NCI-H526 treated with DMSO at 0.1 percent for 48 hours (cell line): ENCODE measurements around the gene PRRX2.
"Not testable (repeated sequence)": the region's sequence is repeated elsewhere in the genome, so short reads cannot be mapped to it uniquely, and the experiment has no call there.

Experiments used
- DNase-seq: peaks from one replicate; lab custom pipeline; 2025; lab: John Stamatoyannopoulos, UW

The PRRX2 gene

DNA sequence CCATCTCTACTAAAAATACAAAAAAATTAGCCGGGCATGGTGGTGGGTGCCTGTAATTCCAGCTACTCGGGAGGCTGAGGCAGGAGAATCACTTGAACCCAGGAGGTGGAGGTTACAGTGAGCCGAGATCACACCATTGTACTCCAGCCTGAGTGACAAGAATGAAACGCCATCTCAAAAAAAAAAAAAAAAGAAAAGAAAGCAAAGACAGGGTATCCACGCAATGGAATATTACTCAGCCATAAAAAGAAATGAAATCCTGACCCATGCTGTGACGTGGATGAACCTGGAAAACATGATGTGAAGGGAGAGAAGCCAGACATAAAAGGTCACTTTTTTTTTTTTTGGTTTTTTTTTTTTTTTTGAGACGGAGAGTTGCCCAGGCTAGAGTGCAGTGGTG lies 95.3 kb downstream of the PRRX2 start:
- DNase-seq, result not testable (repeated sequence)

DNA sequence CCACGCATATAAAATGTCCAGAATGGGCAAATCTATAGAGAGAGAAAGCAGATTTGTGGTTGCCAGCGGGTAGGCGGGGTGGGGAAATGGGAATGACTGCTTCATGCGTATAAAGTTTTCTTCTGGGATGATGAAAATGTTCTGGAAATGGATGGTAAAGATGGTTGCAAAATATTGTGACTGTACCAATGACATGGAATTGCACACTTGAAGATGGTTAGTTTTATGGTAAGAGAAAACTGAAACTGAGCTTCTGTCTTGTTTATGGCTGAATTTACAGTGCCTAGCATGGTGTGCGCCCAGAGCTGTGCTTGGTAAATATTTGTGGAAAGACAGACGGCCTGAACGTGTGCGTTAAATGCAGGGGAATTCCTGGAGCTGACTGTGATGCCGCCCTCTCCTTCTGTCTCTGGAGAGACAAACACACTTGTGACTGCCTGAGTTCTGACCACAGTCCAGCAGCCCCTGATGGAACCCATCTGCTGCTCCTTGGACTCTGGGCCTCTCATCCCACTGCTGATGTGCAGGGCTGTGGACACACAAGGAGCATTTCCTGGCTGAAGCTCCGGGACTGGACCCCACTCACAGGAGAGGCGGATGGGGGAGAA lies 96.0 kb downstream of the PRRX2 start:
- DNase-seq, result no peak

DNA sequence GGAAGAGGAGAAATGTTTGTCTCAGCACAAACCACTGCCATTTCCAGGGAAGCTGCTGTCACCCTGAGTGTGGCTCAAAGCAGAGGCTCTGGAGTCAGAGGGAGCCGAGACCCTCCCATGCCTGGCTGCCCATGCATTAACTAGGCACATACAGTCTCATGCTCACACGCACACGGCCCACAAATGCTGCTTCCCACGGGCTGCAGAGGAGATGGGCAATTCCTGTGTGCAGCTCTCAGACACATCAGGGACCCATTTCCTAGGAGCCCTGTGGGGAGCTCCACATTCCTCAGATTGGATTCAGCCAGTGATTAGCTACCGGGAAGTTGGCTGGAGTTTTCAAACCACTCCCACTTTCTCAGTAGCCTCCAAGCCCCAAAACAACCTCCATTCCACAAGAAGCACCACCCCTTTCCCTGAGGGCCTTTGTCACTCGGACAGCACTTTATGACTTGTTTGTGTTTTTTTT lies 96.5 kb downstream of the PRRX2 start:
- DNase-seq, result no peak

DNA sequence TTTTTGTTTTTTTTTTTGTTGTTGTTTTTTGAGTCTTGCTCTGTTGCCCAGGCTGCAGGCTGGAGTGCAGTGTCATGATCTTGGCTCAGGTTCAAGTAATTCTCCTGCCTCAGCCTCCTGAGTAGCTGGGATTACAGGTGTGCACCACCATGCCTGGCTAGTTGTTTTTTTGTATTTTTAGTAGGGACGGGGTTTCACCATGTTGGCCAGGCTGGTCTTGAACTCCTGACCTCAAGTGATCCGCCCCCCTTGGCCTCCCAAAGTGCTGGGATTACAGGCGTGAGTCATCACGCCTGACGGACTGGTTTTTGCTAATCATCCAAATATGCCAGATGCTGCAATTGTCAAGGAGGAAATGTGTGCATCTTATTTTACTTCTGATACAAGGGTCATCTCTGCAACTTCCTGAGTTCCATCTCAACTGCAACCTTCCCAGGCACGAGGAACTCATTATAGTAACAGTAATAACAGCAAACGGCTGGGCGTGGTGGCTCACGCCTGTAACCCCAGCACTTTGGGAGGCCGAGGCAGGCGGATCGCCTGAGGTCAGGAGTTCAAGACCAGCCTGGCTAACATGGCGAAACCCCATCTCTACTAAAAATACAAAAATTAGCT lies 97.0 kb downstream of the PRRX2 start:
- not testable (repeated sequence) for DNase-seq

DNA sequence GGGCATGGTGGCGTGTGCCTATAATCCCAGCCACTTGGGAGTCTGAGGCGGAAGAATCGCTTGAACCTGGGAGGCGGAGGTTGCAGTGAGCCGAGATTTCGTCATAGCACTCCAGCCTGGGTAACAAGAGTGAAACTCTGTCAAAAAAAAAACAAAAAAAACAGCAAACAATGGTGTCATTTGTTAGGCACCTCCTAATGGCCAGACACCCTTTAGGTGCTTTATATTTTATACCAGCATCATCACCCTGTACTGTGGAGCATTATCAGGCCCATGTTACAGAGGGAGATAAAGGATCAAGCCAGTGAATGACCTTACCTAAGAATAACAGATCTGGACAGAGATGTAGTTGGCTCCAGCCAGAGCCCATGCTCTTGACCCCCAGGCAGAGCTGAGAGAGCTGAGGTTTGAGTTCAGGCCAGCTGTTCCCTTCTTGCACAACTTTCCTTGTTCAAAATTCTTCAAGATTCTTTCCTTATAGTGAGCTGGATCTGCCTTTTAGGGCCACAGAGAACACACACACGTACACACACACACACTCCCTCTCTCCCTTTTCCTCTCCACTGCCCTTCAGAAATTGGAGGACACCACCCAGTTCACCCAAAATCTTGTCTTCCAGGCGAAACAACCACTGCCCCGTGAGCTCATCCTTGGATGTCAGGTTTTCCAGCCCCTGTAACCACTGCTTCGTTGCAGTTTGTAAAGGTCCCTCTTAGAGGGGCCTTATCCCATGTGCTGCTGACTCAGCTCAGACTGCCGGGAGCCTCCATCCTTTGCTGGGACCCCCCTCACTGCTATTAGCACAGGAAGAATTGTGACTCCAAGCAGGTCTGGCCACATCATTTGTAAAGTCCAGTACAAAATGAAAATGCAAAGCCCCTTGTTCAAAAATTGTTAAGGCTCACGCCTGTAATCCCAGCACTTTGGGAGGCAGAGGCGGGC lies 97.8 kb downstream of the PRRX2 start:
- DNase-seq, result no peak

DNA sequence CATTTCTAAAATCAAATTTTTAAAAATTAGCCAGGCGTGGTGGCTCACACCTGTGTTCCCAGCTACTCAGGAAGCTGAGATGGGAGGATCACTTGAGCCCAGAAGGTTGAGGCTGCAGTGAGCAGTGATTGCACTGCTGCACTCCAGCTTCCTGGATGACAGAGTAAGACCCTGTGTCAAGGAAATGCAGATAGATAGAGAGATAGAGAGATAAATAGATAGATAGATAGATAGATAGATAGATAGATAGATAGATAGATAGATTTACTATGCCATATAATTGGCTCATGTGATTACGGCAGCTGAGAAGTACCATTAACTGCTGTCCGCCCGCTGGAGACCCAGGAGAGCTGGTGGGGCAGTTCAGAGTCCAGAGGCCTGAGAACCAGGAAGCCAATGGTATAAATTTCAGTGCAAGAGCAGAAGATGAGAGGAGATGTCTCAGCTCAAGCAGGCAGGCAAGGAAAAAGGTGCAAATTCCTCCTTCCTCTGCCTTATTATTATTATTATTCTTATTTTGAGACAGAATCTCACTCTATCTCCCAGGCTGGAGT lies 100.4 kb downstream of the PRRX2 start:
- no peak for DNase-seq

DNA sequence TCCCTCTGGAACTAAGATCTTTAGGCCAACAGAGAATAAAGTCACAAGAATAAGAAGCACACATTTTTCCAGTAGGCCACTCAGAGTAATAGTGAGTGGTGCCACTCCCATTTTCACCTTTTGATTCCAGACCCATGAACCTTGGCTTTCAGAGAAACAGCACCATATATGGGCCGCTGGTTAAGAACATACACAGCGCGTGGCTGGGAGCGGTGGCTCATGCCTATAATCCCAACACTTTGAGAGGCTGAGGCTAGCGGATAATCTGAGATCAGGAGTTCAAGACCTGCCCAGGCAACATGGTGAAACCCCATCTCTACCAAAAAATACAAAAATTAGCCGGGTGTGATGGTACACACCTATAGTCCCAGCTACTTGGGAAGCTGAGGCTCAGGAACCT lies 103.0 kb downstream of the PRRX2 start:
- no peak for DNase-seq

DNA sequence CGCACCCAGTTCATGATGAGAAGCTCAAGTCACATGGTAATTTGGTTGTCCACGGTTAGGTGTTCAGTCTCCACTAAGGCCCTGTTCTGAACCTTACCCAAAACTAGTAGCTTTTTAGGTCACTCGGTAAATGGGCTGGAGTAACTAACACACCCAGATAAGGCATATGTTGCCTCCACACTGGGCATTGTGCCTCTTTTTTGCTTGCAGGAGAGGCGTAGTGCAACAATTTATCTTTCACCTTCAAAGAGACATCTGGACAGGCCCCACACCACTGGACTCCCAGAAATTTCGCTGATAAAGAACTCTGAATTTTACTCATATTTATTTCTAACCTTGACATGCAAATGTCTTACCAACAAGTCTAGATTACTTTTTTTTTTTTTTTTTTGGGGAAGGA lies 104.2 kb downstream of the PRRX2 start:
- no peak for DNase-seq

DNA sequence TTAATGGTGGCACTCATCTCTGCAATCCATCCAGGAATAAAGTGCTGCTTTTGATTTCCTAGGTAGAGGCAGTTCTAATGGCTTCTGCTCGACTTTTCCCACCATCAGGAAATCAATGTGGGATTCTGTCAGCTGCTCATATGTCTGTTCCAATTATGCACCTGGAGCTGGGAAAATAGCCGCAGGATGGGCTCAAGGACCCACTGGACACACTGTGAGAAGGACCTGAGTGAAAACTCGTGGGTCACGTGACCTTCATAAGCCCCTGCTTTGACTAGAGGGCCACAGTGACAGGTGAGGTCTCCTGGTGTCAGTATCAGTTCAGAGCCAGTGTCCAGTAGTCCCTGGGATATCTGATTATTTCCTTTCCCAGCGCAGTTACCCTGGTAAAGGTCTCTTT lies 105.3 kb downstream of the PRRX2 start:
- DNase-seq, result no peak
